ENCODE results near the gene CDKAL1. TPM values are rescaled to one million over a fixed set of nuclear protein-coding genes. Genes with fewer than 3 reads are reported as not detected.

CDKAL1 gene
- total RNA-seq, 2 experiments from 2014 or later = 21.2 to 23.0 TPM

DNA sequence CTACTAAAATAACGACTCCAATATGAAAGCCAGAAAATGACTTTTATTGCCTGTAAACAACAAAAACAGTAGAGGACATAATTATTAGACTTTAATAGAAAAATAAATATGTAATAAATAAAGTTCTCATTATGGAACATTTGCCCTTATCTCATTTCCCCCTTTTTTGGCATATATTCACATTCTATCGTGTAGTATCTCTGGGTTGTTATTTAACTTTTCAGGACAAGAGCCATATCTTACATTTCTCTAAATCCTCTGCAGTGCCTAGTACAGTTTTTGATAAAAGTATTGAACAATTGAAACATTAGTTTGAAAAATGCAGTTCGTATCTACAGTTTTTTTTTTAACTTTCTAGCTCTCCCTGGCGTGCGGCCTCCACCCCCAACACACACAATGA is 617.3 kb downstream of the CDKAL1 start:
- POLR2A ChIA-PET = no interaction called here
- DNase-seq = no peak
- Mint-ChIP-seq H3K27ac (no peak overlapping the region), H3K9me3 (no peaks in the 10 kb centered on the region), H3K36me3 (ENCODE audit: low read depth) (no peaks in the 10 kb centered on the region), H3K27me3 (no peaks in the 10 kb centered on the region), H3K4me1 (no peaks in the 10 kb centered on the region), H3K4me3 (no peak overlapping the region)
- CTCF ChIA-PET = no interaction called here

DNA sequence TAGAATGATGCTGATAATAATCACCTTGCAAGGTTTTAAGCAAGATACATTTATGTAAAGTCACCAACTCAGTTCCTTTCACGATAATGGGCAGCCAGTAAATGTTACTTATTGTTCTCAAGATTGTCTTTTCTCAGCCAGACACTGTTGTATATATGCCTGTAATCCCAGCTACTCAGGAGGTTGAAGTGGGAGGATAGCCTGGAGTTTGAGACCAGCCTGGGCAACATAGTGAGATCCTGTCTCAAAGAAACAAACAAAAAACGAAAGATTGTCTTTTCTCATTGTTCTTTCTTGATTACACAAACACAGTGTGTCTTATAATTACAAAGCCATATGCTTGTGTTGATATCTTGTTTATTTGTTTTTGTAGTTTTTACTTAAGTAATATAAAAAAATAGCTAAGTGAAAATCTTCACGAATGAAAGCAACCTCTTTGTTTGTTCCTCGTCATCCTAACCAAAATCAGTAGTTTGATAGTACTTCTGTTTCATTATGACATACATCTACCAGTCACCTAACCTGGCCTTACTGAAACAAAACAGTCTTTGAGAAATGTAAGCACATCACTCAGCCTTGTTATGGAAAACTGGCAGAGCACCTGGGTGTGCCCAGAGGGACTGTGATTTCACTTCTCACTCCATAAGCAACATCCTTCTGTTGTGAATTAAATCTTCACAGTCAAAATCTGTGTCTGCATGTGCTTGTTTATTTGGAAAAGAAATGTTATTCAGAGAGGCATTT is 623.1 kb downstream of the CDKAL1 start:
- Mint-ChIP-seq H3K27me3 (no peaks in the 10 kb centered on the region), H3K4me1 (peaks cover 15% of the 10 kb centered on the region), H3K27ac (no peak overlapping the region), H3K9me3 (no peaks in the 10 kb centered on the region), H3K4me3 (no peak overlapping the region), H3K36me3 (ENCODE audit: low read depth) (no peaks in the 10 kb centered on the region)
- DNase-seq = no peak
- POLR2A ChIA-PET = no interaction called here
- CTCF ChIA-PET = no interaction called here

- Mint-ChIP-seq H3K4me1 (peaks cover 22% of the 10 kb centered on the region), H3K27me3 (no peaks in the 10 kb centered on the region), H3K9me3 (no peaks in the 10 kb centered on the region), H3K27ac (no peak overlapping the region), H3K36me3 (ENCODE audit: low read depth) (no peaks in the 10 kb centered on the region), H3K4me3 (no peak overlapping the region)
- no peak for DNase-seq
- CTCF ChIA-PET = no interaction called here
- POLR2A ChIA-PET = no interaction called here
These were observed 623.9 kb downstream of the CDKAL1 start for GRCh38 chr6:21158149-21158548.

DNA sequence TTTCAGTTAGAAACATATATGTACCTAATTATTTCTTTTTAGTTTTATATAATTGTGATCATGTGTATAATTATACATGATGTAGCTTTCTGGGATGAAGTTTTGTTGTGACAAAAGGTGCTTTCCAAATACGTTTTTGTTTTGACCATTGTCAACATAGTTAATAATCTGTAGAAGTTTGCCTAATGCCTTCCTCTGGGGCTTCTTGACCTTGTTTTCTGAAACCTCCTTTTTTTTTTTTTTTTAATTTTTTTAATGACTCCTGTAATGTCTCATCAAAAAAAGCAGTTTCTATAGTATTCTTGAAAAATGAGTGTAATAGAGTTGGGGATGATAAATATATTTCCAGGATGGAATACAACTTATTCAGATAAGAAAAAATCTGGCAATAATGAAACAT is 624.6 kb downstream of the CDKAL1 start:
- CTCF ChIA-PET = no interaction called here
- H3K27me3 Mint-ChIP-seq = no peaks in the 10 kb centered on the region
- H3K4me3 Mint-ChIP-seq = no peak overlapping the region
- no peaks in the 10 kb centered on the region for H3K9me3 Mint-ChIP-seq
- H3K4me1 Mint-ChIP-seq = peaks cover 30% of the 10 kb centered on the region
- H3K36me3 Mint-ChIP-seq (ENCODE audit: low read depth) = no peaks in the 10 kb centered on the region
- H3K27ac Mint-ChIP-seq = no peak overlapping the region
- DNase-seq = no peak
- POLR2A ChIA-PET = no interaction called here

- no peaks in the 10 kb centered on the region for H3K27me3 Mint-ChIP-seq
- ChIA-PET CTCF (no interaction called here), POLR2A (no interaction called here)
- DNase-seq = no peak
- no peaks in the 10 kb centered on the region for H3K36me3 Mint-ChIP-seq (ENCODE audit: low read depth)
- no peaks in the 10 kb centered on the region for H3K9me3 Mint-ChIP-seq
- H3K27ac Mint-ChIP-seq = no peak overlapping the region
- no peak overlapping the region for H3K4me3 Mint-ChIP-seq
- H3K4me1 Mint-ChIP-seq = peaks cover 34% of the 10 kb centered on the region
These were observed 625.2 kb downstream of the CDKAL1 start for GRCh38 chr6:21159465-21159864.

- DNase-seq = no peak
- H3K4me3 Mint-ChIP-seq = no peak overlapping the region
- H3K9me3 Mint-ChIP-seq = no peaks in the 10 kb centered on the region
- H3K36me3 Mint-ChIP-seq (ENCODE audit: low read depth) = no peaks in the 10 kb centered on the region
- H3K27me3 Mint-ChIP-seq = no peaks in the 10 kb centered on the region
- ChIA-PET POLR2A (interaction anchor here (1.3 kb wide), 1 partner anchor 14 kb away, joined by 3 read pairs; no protein-coding TSS in a partner anchor), CTCF (no interaction called here)
- H3K27ac Mint-ChIP-seq = no peak overlapping the region
- H3K4me1 Mint-ChIP-seq = peaks cover 50% of the 10 kb centered on the region
These were observed 627.5 kb downstream of the CDKAL1 start for GRCh38 chr6:21161707-21162106.

- POLR2A ChIA-PET = no interaction called here
- Mint-ChIP-seq H3K36me3 (ENCODE audit: low read depth) (no peaks in the 10 kb centered on the region), H3K27ac (no peak overlapping the region), H3K27me3 (no peaks in the 10 kb centered on the region), H3K4me3 (no peak overlapping the region), H3K4me1 (peaks cover 40% of the 10 kb centered on the region), H3K9me3 (no peaks in the 10 kb centered on the region)
- CTCF ChIA-PET = interaction anchor here (1.9 kb wide), 1 partner anchor 19 kb away, joined by 4 read pairs; no protein-coding TSS in a partner anchor
- DNase-seq = no peak
These were observed 629.0 kb downstream of the CDKAL1 start for GRCh38 chr6:21163110-21163837.

DNA sequence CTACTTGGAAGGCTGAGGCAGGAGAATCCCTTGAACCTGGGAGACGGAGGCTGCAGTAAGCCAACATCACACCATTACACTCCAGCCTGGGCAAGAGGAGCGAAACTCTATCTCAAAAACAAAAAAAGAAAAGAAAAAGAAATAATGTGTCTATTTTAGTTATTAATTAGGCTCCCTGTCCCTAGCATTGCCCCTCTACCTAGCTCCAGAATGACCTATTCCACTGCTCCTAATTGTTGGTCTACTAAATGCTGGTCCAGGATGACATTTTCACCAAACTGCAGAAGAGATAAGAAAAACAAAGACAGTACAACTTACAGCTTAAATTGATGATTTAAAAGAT is 629.6 kb downstream of the CDKAL1 start:
- no peak overlapping the region for H3K27ac Mint-ChIP-seq
- ChIA-PET POLR2A (no interaction called here), CTCF (interaction anchor here (1.4 to 1.9 kb wide), 2 partner anchors 19 to 425 kb away, joined by 4 to 7 read pairs; no protein-coding TSS in a partner anchor)
- H3K27me3 Mint-ChIP-seq = no peaks in the 10 kb centered on the region
- peaks cover 40% of the 10 kb centered on the region for H3K4me1 Mint-ChIP-seq
- no peaks in the 10 kb centered on the region for H3K36me3 Mint-ChIP-seq (ENCODE audit: low read depth)
- no peak overlapping the region for H3K4me3 Mint-ChIP-seq
- no peaks in the 10 kb centered on the region for H3K9me3 Mint-ChIP-seq
- DNase-seq = no peak

- Mint-ChIP-seq H3K27me3 (no peaks in the 10 kb centered on the region), H3K9me3 (no peaks in the 10 kb centered on the region), H3K4me3 (no peak overlapping the region), H3K4me1 (peaks cover 40% of the 10 kb centered on the region), H3K27ac (peak overlapping the region; percentile 27), H3K36me3 (ENCODE audit: low read depth) (no peaks in the 10 kb centered on the region)
- DNase-seq = peak; percentile 18
- CTCF ChIA-PET = interaction anchor here (1.4 to 1.9 kb wide), 3 partner anchors 15 to 424 kb away, joined by 3 to 7 read pairs (median 4); no protein-coding TSS in a partner anchor
- POLR2A ChIA-PET = no interaction called here
These were observed 630.6 kb downstream of the CDKAL1 start for GRCh38 chr6:21164768-21165326.

GRCh38 chr6:21166754-21167153 is 632.5 kb downstream of the CDKAL1 start:
- H3K9me3 Mint-ChIP-seq = no peaks in the 10 kb centered on the region
- no peaks in the 10 kb centered on the region for H3K27me3 Mint-ChIP-seq
- peaks cover 39% of the 10 kb centered on the region for H3K4me1 Mint-ChIP-seq
- no peak for DNase-seq
- ChIA-PET CTCF (no interaction called here), POLR2A (no interaction called here)
- H3K36me3 Mint-ChIP-seq (ENCODE audit: low read depth) = no peaks in the 10 kb centered on the region
- no peak overlapping the region for H3K27ac Mint-ChIP-seq
- H3K4me3 Mint-ChIP-seq = no peak overlapping the region

GRCh38 chr6:21167790-21168189 is 633.5 kb downstream of the CDKAL1 start:
- no peak for DNase-seq
- H3K9me3 Mint-ChIP-seq = no peaks in the 10 kb centered on the region
- peaks cover 31% of the 10 kb centered on the region for H3K4me1 Mint-ChIP-seq
- ChIA-PET CTCF (no interaction called here), POLR2A (no interaction called here)
- no peak overlapping the region for H3K4me3 Mint-ChIP-seq
- no peak overlapping the region for H3K27ac Mint-ChIP-seq
- H3K36me3 Mint-ChIP-seq (ENCODE audit: low read depth) = no peaks in the 10 kb centered on the region
- no peaks in the 10 kb centered on the region for H3K27me3 Mint-ChIP-seq

- ChIA-PET CTCF (no interaction called here), POLR2A (no interaction called here)
- Mint-ChIP-seq H3K4me1 (no peaks in the 10 kb centered on the region), H3K27me3 (no peaks in the 10 kb centered on the region), H3K9me3 (no peaks in the 10 kb centered on the region), H3K4me3 (no peak overlapping the region), H3K27ac (no peak overlapping the region), H3K36me3 (ENCODE audit: low read depth) (no peaks in the 10 kb centered on the region)
- DNase-seq = no peak
These were observed 637.5 kb downstream of the CDKAL1 start for GRCh38 chr6:21171801-21172200.

DNA sequence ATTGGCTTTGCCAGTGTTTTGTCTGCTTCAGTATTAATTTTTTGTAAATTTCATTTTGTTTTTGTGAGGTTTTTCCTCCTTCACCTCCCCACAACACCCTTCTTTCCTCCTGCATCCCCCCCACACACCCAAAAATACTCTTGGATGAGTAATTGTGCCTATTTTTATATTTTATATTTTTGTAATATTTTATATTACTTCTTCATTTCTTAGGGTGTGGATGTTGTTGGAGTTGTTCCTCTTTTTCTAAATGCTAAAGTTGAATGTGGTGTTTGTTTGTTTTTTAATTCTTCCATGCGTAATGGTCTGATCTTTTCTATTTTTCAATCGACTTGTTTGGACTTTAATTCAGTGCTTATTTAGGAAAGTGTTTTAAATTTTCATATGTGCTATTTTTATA is 638.8 kb downstream of the CDKAL1 start:
- ChIA-PET POLR2A (no interaction called here), CTCF (no interaction called here)
- Mint-ChIP-seq H3K27ac (no peak overlapping the region), H3K4me1 (no peaks in the 10 kb centered on the region), H3K4me3 (no peak overlapping the region), H3K36me3 (ENCODE audit: low read depth) (no peaks in the 10 kb centered on the region), H3K9me3 (no peaks in the 10 kb centered on the region), H3K27me3 (no peaks in the 10 kb centered on the region)
- DNase-seq = no peak

DNA sequence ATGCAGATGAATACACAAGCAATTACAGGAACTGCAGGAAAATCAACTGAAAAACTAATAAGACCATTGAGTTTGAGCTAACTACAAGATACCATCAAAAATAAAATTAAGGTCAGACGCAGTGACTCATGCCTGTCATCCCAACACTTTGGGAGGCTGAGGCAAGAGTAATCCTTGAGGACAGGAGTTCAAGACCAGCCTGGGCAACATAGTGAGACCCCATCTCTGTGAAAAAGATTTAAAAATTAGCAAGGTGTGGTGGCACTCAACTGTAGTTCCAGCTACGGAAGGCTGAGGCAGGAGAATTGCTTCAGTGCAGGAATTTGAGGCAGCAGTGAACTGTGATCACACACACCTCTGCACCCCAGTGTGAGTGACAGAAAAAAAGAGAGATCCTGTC is 639.4 kb downstream of the CDKAL1 start:
- H3K36me3 Mint-ChIP-seq (ENCODE audit: low read depth) = no peaks in the 10 kb centered on the region
- H3K4me1 Mint-ChIP-seq = no peaks in the 10 kb centered on the region
- no peak for DNase-seq
- no peak overlapping the region for H3K27ac Mint-ChIP-seq
- no peak overlapping the region for H3K4me3 Mint-ChIP-seq
- ChIA-PET CTCF (no interaction called here), POLR2A (no interaction called here)
- H3K9me3 Mint-ChIP-seq = no peaks in the 10 kb centered on the region
- H3K27me3 Mint-ChIP-seq = no peaks in the 10 kb centered on the region

All from activated CD4-positive, alpha-beta memory T cell treated with anti-CD3 and anti-CD28 coated beads, Interleukin-2, amount 10 ng/mL, durations not matched to agents 7 days and 5 days (primary cell).